Measurements from ENCODE around the gene CACNA1D.

GRCh38 chr3:53780806-53781205, 286.4 kb downstream of the CACNA1D start:
- no peak for TF ChIP-seq CTCF (IDR thresholded peaks at IDR 0.05)
- no peak for TF ChIP-seq EP300 (IDR thresholded peaks at IDR 0.05)
- TF ChIP-seq POLR2AphosphoS5 (IDR thresholded peaks at IDR 0.05), result no peak
- no peak for TF ChIP-seq POLR2A (IDR thresholded peaks at IDR 0.05)
